Adrenal gland (tissue), 5 donors: Measurements from ENCODE around the gene MARK3.

Source experiments
- CTCF ChIP-seq, 6 experiments: fragments of 450-650 bp in 4 of 6; fragments of 200-600 bp in 2 of 6; sonication (generic) in 1 of 6; IDR thresholded peaks; 1 replicate in 5 of 6; 2 replicates in 1 of 6; pipeline versions ENCODE4 v1.5.1 to v1.8.0; 2016 to 2021; ENCODE audit warnings: antibody characterized with exemption in 6 of 6, mild to moderate bottlenecking in 2 of 6, moderate library complexity in 1 of 6
- POLR2A ChIP-seq, 2 donors: fragments of 450-650 bp; IDR thresholded peaks; one replicate each; pipeline ENCODE4 v1.6.1; 2017; ENCODE audit warnings: antibody characterized with exemption in 2 of 2, mild to moderate bottlenecking in 2 of 2, moderate library complexity in 1 of 2
- donor health status: DM: no; HTN: no; CAD: no.

- TF ChIP-seq CTCF (IDR thresholded peaks at IDR 0.05): no peak
- TF ChIP-seq POLR2A (IDR thresholded peaks at IDR 0.05): no peak
Measured at GRCh38 chr14:103362780-103363179, 22.4 kb upstream of the MARK3 start.
